Tibial nerve (tissue), 4 donors: Measurements from ENCODE around the gene ARHGEF4.

ENCODE experiments used
- CTCF ChIP-seq, 5 experiments: fragments of 200-600 bp in 3 of 5; fragments of 450-650 bp in 2 of 5; sonication (generic) in 3 of 5; IDR thresholded peaks; one replicate each; pipeline ENCODE4 v1.5.1; 2016 to 2019; ENCODE audit warnings: antibody characterized with exemption in 5 of 5, mild to moderate bottlenecking in 3 of 5, moderate library complexity in 2 of 5
- EP300 ChIP-seq, 2 donors: sonication (generic); formaldehyde crosslinking; IDR thresholded peaks; one replicate each; pipeline ENCODE4 v1.6.1; 2017; ENCODE audit warnings: antibody characterized with exemption in 2 of 2, mild to moderate bottlenecking in 1 of 2

GRCh38 chr2:131043199-131044074, 206.7 kb downstream of the ARHGEF4 start:
- TF ChIP-seq EP300 (IDR thresholded peaks at IDR 0.05) (no peak), CTCF (IDR thresholded peaks at IDR 0.05) (no peak)
